ENCODE data around the gene TSPAN4.

- TF ChIP-seq CTCF (IDR thresholded peaks at IDR 0.05) (no peak), POLR2AphosphoS5 (IDR thresholded peaks at IDR 0.05) (peak in 2 of 3 donors; percentile 39 to 46), EP300 (IDR thresholded peaks at IDR 0.05) (no peak)
These were observed 15.3 kb upstream of the TSPAN4 start for GRCh38 chr11:827146-827896.

Measured in stomach (tissue), 4 donors.